AG10803 (cell line): ENCODE measurements around the gene C2orf78.
"Not testable (repeated sequence)": the region's sequence is repeated elsewhere in the genome, so short reads cannot be mapped to it uniquely, and the experiment has no call there.

Experiments
- DNase-seq: peaks from one replicate; pipeline ENCODE4 v3.0.0; 2010; ENCODE audit warnings: low read depth
- H3K4me3 ChIP-seq: 2 replicates; pipeline ENCODE4 v1.5.1; 2011; ENCODE audit warnings: mild to moderate bottlenecking, low read length, control low read depth
- CTCF ChIP-seq: conservative IDR thresholded peaks from 2 replicates; pipeline ENCODE4 v1.5.1; 2011; ENCODE audit warnings: mild to moderate bottlenecking, low read length, control low read depth, inconsistent platforms

The C2orf78 gene

DNA sequence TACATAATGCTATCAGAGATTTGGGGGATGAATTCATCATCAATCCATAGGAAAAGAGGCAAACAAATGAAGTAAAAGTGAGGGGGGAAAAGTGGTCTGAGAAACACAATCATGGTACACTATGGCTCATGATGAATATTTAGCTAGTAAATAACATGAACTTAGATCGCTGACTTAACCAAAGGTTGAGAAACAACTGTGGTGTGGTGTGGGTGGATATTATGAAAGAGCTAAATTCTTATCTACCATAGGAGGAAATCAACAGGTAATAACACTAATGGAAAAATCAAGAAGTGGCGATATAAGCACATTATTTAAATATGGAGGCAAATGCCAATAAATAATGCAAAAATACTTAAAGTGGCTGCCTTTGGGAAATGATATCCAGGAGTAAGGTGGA lies 34.7 kb upstream of the C2orf78 start:
- no peak for TF ChIP-seq CTCF
- no peak overlapping the region for H3K4me3 ChIP-seq
- no peak for DNase-seq

DNA sequence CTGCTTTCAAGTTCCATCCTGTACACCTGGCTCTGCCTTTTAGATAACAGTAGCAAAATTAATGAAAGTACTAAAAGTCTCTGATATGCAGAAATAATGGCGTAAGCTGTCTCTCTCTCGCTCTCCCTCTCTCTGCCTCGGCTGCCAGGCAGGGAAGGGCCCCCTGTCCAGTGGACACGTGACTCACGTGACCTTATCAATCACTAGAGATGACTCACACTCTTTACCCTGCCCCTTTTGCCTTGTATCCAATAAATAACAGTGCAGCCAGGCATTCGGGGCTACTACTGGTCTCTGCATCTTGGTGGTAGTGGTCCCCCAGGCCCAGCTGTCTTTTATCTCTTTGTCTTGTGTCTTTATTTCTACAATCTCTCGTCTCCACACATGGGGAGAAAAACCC lies 29.7 kb upstream of the C2orf78 start:
- not testable (repeated sequence) for DNase-seq

DNA sequence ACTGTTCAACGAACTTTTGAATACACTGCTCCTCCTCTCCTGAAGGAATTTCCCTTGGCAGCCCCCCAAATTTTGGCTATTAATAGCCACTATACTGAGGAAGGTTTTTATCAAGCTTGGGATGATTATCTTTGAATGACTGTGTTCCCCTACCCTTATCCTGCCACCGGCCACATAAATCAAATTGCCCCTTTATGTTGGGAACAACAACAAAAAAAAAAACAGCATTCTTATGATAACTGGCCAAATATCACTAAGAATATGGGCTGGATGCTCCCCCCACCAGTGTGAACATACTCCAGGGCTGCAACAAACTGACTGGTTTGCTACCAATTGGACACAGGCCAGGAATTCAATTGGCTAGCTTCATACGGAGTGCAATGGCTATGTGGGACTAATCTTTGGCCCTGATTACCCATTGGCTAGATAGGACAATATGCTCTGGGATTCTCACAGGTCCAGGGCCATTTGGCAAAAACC lies 24.7 kb upstream of the C2orf78 start:
- H3K4me3 ChIP-seq, result no peak overlapping the region
- no peak for TF ChIP-seq CTCF
- peak; percentile 35 for DNase-seq

More for the DNA sequence above, 29.7 kb upstream of the C2orf78 start:
- not testable (repeated sequence) for H3K4me3 ChIP-seq

DNA sequence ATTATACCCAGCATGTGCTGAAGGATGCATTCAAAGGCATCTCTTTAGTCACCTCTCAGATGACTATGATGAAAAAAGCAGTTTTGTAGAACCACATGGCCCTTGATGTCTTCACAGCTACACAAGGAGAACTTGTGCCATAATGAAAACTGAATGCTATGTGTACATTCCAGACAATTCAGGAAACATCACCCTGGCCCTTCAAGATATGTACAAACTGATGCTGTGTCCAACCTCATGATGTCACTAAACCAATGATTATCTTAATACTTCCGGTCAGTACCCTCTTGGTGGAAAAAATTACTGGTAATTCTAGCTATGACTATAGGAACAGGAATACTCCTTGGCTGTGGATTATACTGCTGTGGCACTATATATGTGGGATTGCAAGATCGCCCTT lies 24.1 kb upstream of the C2orf78 start:
- DNase-seq, result no peak
- no peak overlapping the region for H3K4me3 ChIP-seq
- no peak for TF ChIP-seq CTCF

GRCh38 chr2:73762571-73762970 lies 21.4 kb upstream of the C2orf78 start:
- TF ChIP-seq CTCF, result no peak
- H3K4me3 ChIP-seq, result no peak overlapping the region
- peak; percentile 30 for DNase-seq

DNA sequence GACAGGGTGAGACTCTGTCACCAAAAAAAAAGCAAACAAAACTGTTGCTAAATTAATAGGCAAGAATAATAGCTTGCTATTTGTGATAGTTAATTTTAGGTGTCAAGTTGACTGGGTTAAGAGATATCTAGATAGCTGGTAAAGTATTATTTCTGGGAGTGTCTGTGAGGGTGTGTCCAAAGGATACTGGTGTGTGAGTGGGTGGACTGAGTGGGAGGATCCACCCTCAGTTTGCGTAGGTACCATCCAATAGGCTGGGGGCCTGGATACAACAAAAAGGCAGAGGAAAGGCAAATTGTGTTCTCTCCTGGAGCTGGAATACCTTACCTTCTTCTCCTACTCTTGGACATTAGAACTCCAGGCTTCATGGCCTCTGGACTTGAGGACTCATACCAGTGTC lies 19.0 kb upstream of the C2orf78 start:
- no peak for TF ChIP-seq CTCF
- no peak overlapping the region for H3K4me3 ChIP-seq
- DNase-seq, result no peak

GRCh38 chr2:73766349-73766748 lies 17.6 kb upstream of the C2orf78 start:
- DNase-seq, result no peak
- TF ChIP-seq CTCF, result no peak
- H3K4me3 ChIP-seq, result no peak overlapping the region

GRCh38 chr2:73766994-73767393 lies 17.0 kb upstream of the C2orf78 start:
- H3K4me3 ChIP-seq, result no peak overlapping the region
- TF ChIP-seq CTCF, result no peak
- DNase-seq, result no peak
